Kidney tubule cell (primary cell): Measurements from ENCODE around the gene TMEM50A.
A peak's percentile ranks its signal among the peaks of the same experiment; 100 is the strongest.
"Not testable (repeated sequence)": the region's sequence is repeated elsewhere in the genome, so short reads cannot be mapped to it uniquely, and the experiment has no call there.

ENCODE experiments used
- DNase-seq: peaks from one replicate; pipeline ENCODE4 v3.0.0-alpha.2; 2018; ENCODE audit warnings: low spot score

The TMEM50A gene

GRCh38 chr1:25338188-25338981, at the start of gene TMEM50A:
Gene TMEM50A (plus strand): TSS chr1:25338334. CDS start chr1:25340487, 2,153 bp downstream.
- peak; percentile 89 for DNase-seq

- DNase-seq: not testable (repeated sequence)
These were observed 49.5 kb upstream of the TMEM50A start for GRCh38 chr1:25288573-25289101.

GRCh38 chr1:25290043-25290442, 48.1 kb upstream of the TMEM50A start:
- DNase-seq: not testable (repeated sequence)

- DNase-seq: not testable (repeated sequence)
These were observed 44.7 kb upstream of the TMEM50A start for GRCh38 chr1:25293426-25293825.

GRCh38 chr1:25294889-25295826, 43.0 kb upstream of the TMEM50A start:
- DNase-seq: not testable (repeated sequence)

GRCh38 chr1:25296501-25296900, 41.6 kb upstream of the TMEM50A start:
- not testable (repeated sequence) for DNase-seq

- DNase-seq: not testable (repeated sequence)
These were observed 37.4 kb upstream of the TMEM50A start for GRCh38 chr1:25300729-25301128.

- not testable (repeated sequence) for DNase-seq
These were observed 35.8 kb upstream of the TMEM50A start for GRCh38 chr1:25302330-25302729.

GRCh38 chr1:25304936-25305335, 33.2 kb upstream of the TMEM50A start:
- not testable (repeated sequence) for DNase-seq

- DNase-seq: not testable (repeated sequence)
These were observed 30.0 kb upstream of the TMEM50A start for GRCh38 chr1:25308168-25308567.

GRCh38 chr1:25309085-25309484, 29.0 kb upstream of the TMEM50A start:
- not testable (repeated sequence) for DNase-seq

GRCh38 chr1:25309486-25309885, 28.6 kb upstream of the TMEM50A start:
- DNase-seq: not testable (repeated sequence)

- not testable (repeated sequence) for DNase-seq
These were observed 25.2 kb upstream of the TMEM50A start for GRCh38 chr1:25312806-25313470.

GRCh38 chr1:25320314-25320938, 17.7 kb upstream of the TMEM50A start:
- peak; percentile 30 for DNase-seq

GRCh38 chr1:25322127-25322526, 16.0 kb upstream of the TMEM50A start:
- DNase-seq: not testable (repeated sequence)

- not testable (repeated sequence) for DNase-seq
These were observed 13.7 kb upstream of the TMEM50A start for GRCh38 chr1:25324407-25324806.

GRCh38 chr1:25327864-25328790, 10.0 kb upstream of the TMEM50A start:
- not testable (repeated sequence) for DNase-seq

GRCh38 chr1:25328791-25329185, 9.3 kb upstream of the TMEM50A start:
- DNase-seq: not testable (repeated sequence)

- not testable (repeated sequence) for DNase-seq
These were observed 8.8 kb upstream of the TMEM50A start for GRCh38 chr1:25329336-25329735.

GRCh38 chr1:25329950-25330349, 8.2 kb upstream of the TMEM50A start:
- not testable (repeated sequence) for DNase-seq
